Parathyroid adenoma (tissue), 2 donors: ENCODE results near the gene FST.
A peak's percentile ranks its signal among the peaks of the same experiment; 100 is the strongest.

ENCODE experiments used
- H2AFZ ChIP-seq: fragments of 300-600 bp; sonication (generic); one replicate; pipeline ENCODE4 v1.7.0; 2017; ENCODE audit warnings: antibody characterized with exemption, mild to moderate bottlenecking
- H3K27ac ChIP-seq: fragments of 300-600 bp; sonication (generic); one replicate; pipeline ENCODE4 v1.7.0; 2017
- H3K27me3 ChIP-seq: fragments of 300-600 bp; sonication (generic); one replicate; pipeline ENCODE4 v1.7.0; 2017; ENCODE audit warnings: low read length; ENCODE audit not compliant: control insufficient read depth, insufficient read depth
- H3K36me3 ChIP-seq: fragments of 300-600 bp; sonication (generic); one replicate; pipeline ENCODE4 v1.7.0; 2017; ENCODE audit warnings: low read length; ENCODE audit not compliant: control insufficient read depth, insufficient read depth
- H3K4me1 ChIP-seq: fragments of 300-600 bp; sonication (generic); one replicate; pipeline ENCODE4 v1.7.0; 2017; ENCODE audit warnings: control low read depth
- H3K4me2 ChIP-seq: fragments of 300-600 bp; sonication (generic); one replicate; pipeline ENCODE4 v1.7.0; 2017; ENCODE audit warnings: low read length
- H3K4me3 ChIP-seq: fragments of 300-600 bp; sonication (generic); one replicate; pipeline ENCODE4 v1.7.0; 2017; ENCODE audit warnings: low read depth, low read length
- H3K79me2 ChIP-seq: fragments of 300-600 bp; sonication (generic); one replicate; pipeline ENCODE4 v1.7.0; 2017; ENCODE audit warnings: control low read depth
- H3K9ac ChIP-seq: fragments of 300-600 bp; sonication (generic); one replicate; pipeline ENCODE4 v1.7.0; 2017; ENCODE audit warnings: mild to moderate bottlenecking
- H3K9me3 ChIP-seq: fragments of 300-600 bp; sonication (generic); one replicate; pipeline ENCODE4 v1.7.0; 2017; ENCODE audit warnings: low read length; ENCODE audit not compliant: control insufficient read depth
- TF ChIP-seq, protein P1 (sequence below): fragments of 300-600 bp; sonication (generic); IDR thresholded peaks from one replicate; pipeline ENCODE4 v1.7.0; 2017; ENCODE audit warnings: antibody characterized with exemption, mild to moderate bottlenecking
- donor health status: primary hyperparathyroidism.

The FST gene

DNA sequence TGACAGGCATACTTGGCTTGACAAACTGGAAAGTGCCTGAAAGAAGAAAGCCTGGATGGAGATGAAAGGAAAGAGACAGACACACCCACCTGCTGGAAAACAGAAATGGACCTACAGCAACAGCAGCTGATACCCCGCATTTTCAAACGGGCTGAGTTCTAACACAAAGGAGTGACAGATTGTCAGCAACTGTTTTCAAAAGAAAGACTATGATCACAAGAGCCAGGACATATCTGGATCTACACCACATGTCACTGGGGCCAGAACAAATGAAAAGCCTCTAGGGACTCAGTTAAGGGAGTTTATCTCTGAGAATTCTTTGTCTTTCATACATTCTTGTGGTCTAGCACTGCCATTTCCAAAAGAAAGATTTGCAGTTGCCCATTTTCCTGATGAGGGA is 24.1 kb upstream of the FST start:
- Histone ChIP-seq H3K9me3 (no peaks in the 10 kb centered on the region), H3K4me2 (no peak overlapping the region), H3K4me3 (no peak overlapping the region), H3K4me1 (no peaks in the 10 kb centered on the region), H3K27ac (no peak overlapping the region), H3K9ac (no peak overlapping the region), H3K36me3 (no peaks in the 10 kb centered on the region), H3K79me2 (no peaks in the 10 kb centered on the region), H3K27me3 (no peaks in the 10 kb centered on the region), H2AFZ (no peak overlapping the region)
- TF ChIP-seq, protein P1, sequence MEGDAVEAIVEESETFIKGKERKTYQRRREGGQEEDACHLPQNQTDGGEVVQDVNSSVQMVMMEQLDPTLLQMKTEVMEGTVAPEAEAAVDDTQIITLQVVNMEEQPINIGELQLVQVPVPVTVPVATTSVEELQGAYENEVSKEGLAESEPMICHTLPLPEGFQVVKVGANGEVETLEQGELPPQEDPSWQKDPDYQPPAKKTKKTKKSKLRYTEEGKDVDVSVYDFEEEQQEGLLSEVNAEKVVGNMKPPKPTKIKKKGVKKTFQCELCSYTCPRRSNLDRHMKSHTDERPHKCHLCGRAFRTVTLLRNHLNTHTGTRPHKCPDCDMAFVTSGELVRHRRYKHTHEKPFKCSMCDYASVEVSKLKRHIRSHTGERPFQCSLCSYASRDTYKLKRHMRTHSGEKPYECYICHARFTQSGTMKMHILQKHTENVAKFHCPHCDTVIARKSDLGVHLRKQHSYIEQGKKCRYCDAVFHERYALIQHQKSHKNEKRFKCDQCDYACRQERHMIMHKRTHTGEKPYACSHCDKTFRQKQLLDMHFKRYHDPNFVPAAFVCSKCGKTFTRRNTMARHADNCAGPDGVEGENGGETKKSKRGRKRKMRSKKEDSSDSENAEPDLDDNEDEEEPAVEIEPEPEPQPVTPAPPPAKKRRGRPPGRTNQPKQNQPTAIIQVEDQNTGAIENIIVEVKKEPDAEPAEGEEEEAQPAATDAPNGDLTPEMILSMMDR = no peak

DNA sequence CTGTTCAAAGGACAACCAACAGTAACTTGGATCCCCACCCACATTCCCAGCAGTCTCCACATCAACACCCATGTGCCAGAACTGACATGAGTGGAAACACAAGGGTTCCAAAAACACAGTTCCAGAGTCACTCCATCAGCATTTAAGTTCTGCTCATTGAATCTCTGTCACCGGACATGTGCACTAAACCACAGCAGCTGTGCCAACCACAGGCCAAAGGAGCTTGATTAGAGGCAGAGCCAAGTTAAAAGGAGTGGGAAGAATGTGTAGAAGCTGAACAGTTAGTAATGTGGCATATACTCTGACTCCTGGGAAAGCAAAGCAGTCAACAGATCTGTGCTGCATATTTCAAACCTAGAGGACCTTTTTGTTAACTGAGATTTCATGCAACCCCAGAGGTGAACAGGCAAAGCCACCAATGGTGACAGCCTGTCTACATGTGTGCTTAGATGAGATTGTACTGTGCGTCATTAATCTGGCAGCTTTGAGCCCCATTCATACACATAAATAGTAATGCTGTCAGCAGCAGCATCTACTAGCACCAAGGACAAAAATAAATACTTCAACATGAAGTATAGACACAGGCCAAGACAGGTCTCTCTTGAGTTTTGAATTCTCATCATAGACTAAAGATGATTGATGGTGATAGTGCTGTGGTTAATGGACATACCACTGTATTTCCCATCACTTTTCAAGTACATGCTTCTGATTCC is 16.4 kb upstream of the FST start:
- Histone ChIP-seq H3K36me3 (no peaks in the 10 kb centered on the region), H3K4me3 (no peak overlapping the region), H3K9ac (no peak overlapping the region), H3K4me1 (no peaks in the 10 kb centered on the region), H3K4me2 (peak overlapping the region; percentile 38), H3K79me2 (no peaks in the 10 kb centered on the region), H3K27ac (no peak overlapping the region), H3K9me3 (no peaks in the 10 kb centered on the region), H3K27me3 (no peaks in the 10 kb centered on the region), H2AFZ (no peak overlapping the region)
- TF ChIP-seq, protein P1 = no peak

DNA sequence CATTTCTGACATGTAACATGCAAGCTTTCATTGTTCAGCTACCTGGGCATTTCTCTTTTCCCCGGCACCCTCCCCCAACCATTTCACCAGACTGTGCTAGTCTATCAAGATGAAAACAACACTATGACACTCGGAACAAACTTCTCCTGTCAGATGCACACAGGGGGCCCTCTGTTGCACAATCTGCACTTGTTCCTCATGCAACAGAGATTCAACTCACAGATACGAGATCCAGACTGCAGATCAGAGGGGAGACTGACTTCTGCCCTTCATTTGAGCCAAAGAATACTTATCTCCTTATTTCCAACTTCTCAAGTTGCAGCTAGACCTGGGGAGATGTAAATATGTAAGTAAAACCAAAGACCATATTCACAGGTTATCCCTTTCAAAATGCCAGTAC is 15.7 kb upstream of the FST start:
- H2AFZ ChIP-seq = peak overlapping the region; percentile 23
- H3K9ac ChIP-seq = no peak overlapping the region
- no peaks in the 10 kb centered on the region for H3K27me3 ChIP-seq
- TF ChIP-seq, protein P1 = no peak
- H3K4me2 ChIP-seq = peak overlapping the region; percentile 38
- H3K4me3 ChIP-seq = no peak overlapping the region
- no peak overlapping the region for H3K27ac ChIP-seq
- H3K4me1 ChIP-seq = no peaks in the 10 kb centered on the region
- no peaks in the 10 kb centered on the region for H3K79me2 ChIP-seq
- H3K36me3 ChIP-seq = no peaks in the 10 kb centered on the region
- no peaks in the 10 kb centered on the region for H3K9me3 ChIP-seq

DNA sequence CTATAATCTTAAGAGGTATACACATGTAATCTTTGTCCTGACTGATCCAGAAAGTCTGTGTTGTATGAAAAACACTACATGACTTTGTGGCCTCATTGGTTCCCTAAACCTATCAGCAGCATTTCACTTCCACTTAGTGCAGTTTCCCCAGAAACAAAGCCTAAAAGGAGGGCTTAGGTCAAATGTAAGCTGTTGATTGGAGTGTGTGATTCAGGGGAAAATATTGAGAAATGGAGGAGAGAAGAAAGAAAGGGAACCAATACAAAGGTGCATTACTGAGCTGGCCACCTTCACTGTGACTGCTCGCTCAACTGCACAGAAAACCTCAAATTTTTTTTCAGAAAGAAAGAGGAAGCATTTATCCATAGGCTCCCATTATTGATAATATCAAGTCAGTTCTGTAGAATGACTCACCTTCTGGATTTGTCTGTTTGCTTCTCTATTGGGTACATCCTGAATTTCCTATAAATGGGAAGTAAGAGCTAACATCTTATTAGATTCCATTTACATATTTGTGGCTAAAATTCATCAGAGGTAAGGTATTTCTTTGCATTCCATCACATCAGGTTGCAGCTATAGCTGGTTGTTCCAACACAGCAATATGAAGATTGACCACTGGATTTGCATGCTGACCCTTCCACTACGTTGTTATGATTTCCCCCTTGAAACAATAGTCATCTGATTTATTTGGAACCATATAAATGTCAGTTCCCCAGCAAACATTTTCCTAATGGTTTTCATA is 10.3 kb upstream of the FST start:
- no peak overlapping the region for H3K4me2 ChIP-seq

More for the DNA sequence above, 10.3 kb upstream of the FST start:
- no peaks in the 10 kb centered on the region for H3K27me3 ChIP-seq
- no peak overlapping the region for H3K9ac ChIP-seq
- H2AFZ ChIP-seq = no peak overlapping the region
- H3K27ac ChIP-seq = no peak overlapping the region
- no peak overlapping the region for H3K4me3 ChIP-seq
- no peaks in the 10 kb centered on the region for H3K9me3 ChIP-seq
- H3K79me2 ChIP-seq = no peaks in the 10 kb centered on the region
- no peaks in the 10 kb centered on the region for H3K36me3 ChIP-seq
- no peaks in the 10 kb centered on the region for H3K4me1 ChIP-seq
- TF ChIP-seq, protein P1 = no peak
